ENCODE measurements around the gene HDAC2. TPM values are rescaled to one million over a fixed set of nuclear protein-coding genes. Genes with fewer than 3 reads are reported as not detected.

Gene HDAC2
- total and polyA plus RNA-seq, 10 donors = 42.7 to 62.7 (median 53.1) TPM

DNA sequence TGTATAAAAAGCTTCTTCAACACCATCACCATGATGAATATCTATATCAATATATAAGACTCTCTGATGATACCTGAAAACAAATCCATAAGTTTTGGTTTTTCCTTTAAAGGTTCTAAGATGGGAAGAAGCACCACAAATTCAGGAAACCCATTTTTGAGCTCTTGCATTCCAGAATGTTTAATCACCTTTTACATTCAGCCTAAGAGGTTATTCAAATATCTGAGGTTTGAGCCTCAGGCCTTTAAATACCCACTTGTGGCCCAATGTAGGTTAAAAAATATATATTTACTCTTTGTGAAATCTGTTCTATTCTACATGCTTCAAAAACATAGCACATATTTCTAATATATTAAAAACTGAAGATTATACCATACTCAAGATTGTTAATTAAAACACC, 17.6 kb downstream of the HDAC2 start:
- Histone ChIP-seq H3K4me3 (no peak overlapping the region), H3K27ac (no peak overlapping the region), H3K36me3 (peaks cover 0 to 100% (median 33%) of the 10 kb centered on the region in 6 donors), H3K27me3 (replicated peaks in 1 of 7) (no peaks in the 10 kb centered on the region), H3K9me3 (no peaks in the 10 kb centered on the region), H3K4me1 (no peaks in the 10 kb centered on the region)
- no peak for TF ChIP-seq POLR2AphosphoS5 (IDR thresholded peaks at IDR 0.05)
- TF ChIP-seq, protein P1, sequence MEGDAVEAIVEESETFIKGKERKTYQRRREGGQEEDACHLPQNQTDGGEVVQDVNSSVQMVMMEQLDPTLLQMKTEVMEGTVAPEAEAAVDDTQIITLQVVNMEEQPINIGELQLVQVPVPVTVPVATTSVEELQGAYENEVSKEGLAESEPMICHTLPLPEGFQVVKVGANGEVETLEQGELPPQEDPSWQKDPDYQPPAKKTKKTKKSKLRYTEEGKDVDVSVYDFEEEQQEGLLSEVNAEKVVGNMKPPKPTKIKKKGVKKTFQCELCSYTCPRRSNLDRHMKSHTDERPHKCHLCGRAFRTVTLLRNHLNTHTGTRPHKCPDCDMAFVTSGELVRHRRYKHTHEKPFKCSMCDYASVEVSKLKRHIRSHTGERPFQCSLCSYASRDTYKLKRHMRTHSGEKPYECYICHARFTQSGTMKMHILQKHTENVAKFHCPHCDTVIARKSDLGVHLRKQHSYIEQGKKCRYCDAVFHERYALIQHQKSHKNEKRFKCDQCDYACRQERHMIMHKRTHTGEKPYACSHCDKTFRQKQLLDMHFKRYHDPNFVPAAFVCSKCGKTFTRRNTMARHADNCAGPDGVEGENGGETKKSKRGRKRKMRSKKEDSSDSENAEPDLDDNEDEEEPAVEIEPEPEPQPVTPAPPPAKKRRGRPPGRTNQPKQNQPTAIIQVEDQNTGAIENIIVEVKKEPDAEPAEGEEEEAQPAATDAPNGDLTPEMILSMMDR (IDR thresholded peaks at IDR 0.05 in 8 of 11, conservative IDR thresholded peaks at IDR 0.05 in 3 of 11) = no peak
- no peak for TF ChIP-seq POLR2A (IDR thresholded peaks at IDR 0.05)
- no peak for DNase-seq
- intact Hi-C loops (cut with DNase I; ENCODE audit: low total_unique reads) = no loop called here

DNA sequence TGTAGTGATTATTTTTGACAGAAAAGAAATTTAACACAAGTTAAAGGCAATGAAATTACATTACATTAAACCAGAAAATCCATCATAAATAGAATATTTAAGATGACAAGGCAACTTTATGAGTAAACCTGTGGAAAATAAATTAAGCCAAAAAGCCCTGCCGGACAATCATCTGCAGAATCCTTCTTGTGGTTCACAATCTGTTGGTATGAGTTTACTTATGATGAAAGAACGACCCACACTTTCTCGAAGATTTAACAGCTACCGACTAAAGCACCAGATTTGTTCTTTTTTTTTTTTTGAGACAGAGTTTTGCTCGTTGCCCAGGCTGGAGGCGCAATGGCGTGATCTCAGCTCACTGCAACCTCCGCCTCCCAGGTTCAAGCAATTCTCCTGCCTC, 21.4 kb downstream of the HDAC2 start:
- 84 to 99% (median 90%) methylated on average over 8 of the region's 8 CpGs for WGBS, 5 donors
- H3K9me3 ChIP-seq = no peaks in the 10 kb centered on the region
- H3K4me1 ChIP-seq = no peaks in the 10 kb centered on the region
- H3K27ac ChIP-seq = no peak overlapping the region
- H3K36me3 ChIP-seq = peaks cover 0 to 100% (median 30%) of the 10 kb centered on the region in 6 donors
- TF ChIP-seq POLR2AphosphoS5 (IDR thresholded peaks at IDR 0.05) (no peak), POLR2A (IDR thresholded peaks at IDR 0.05) (no peak)
- TF ChIP-seq, protein P1 (IDR thresholded peaks at IDR 0.05 in 8 of 11, conservative IDR thresholded peaks at IDR 0.05 in 3 of 11) = no peak
- no peak overlapping the region for H3K4me3 ChIP-seq
- intact Hi-C loops (cut with DNase I; ENCODE audit: low total_unique reads) = no loop called here
- DNase-seq = no peak
- no peaks in the 10 kb centered on the region for H3K27me3 ChIP-seq (replicated peaks in 1 of 7)

DNA sequence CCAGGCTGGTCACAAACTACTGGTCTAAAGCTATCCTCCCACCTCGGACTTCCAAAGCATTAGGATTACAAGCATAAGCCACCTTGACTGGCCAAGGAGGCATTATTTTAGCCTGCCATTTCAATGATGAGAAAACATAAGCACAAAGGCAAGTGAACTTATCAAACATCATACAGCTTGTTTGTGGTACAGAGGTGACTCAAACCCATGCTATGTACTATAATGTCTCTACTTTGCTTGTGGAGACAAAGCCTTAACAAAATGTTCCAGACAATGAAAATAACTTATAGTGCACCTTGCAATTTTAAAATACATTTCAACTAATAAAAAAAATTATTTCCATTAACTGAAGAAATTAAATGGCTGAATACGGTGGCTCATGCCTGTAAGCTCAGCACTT, 26.2 kb downstream of the HDAC2 start:
- Histone ChIP-seq H3K4me1 (no peaks in the 10 kb centered on the region), H3K36me3 (peaks cover 3 to 100% (median 56%) of the 10 kb centered on the region in 6 donors), H3K27me3 (replicated peaks in 1 of 7) (no peaks in the 10 kb centered on the region), H3K4me3 (no peak overlapping the region), H3K27ac (no peak overlapping the region), H3K9me3 (no peaks in the 10 kb centered on the region)
- no peak for TF ChIP-seq POLR2AphosphoS5 (IDR thresholded peaks at IDR 0.05)
- TF ChIP-seq, protein P1 (IDR thresholded peaks at IDR 0.05 in 8 of 11, conservative IDR thresholded peaks at IDR 0.05 in 3 of 11) = no peak
- no peak for TF ChIP-seq POLR2A (IDR thresholded peaks at IDR 0.05)
- intact Hi-C loops (cut with DNase I; ENCODE audit: low total_unique reads) = no loop called here
- 95 to 100% (median 97%) methylated on average over 2 of the region's 2 CpGs for WGBS, 5 donors
- DNase-seq = no peak

DNA sequence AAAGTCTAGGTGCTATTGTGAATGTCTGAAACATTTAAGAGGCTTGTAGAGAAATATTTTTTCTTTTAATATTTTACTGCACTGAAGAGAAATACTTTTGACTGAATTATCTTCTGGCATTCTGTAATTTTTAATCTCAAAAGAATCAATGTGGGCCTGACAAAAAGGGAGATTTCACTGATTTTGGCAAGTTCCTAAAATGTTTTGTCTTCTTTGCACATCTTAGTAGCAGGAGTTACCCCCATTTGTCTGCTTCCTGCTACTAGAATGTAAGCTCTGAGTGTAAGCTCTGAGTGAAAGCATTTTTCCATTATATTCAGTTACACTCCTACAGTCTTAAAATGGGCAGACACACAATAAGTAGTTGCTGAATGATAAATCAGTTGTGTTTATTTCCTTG, 31.1 kb downstream of the HDAC2 start:
- TF ChIP-seq, protein P1 (IDR thresholded peaks at IDR 0.05 in 8 of 11, conservative IDR thresholded peaks at IDR 0.05 in 3 of 11) = no peak
- no peak for TF ChIP-seq POLR2A (IDR thresholded peaks at IDR 0.05)
- Histone ChIP-seq H3K4me1 (no peaks in the 10 kb centered on the region), H3K36me3 (peaks cover 3 to 77% (median 54%) of the 10 kb centered on the region in 6 donors), H3K27ac (no peak overlapping the region), H3K9me3 (no peaks in the 10 kb centered on the region), H3K27me3 (replicated peaks in 1 of 7) (no peaks in the 10 kb centered on the region), H3K4me3 (no peak overlapping the region)
- intact Hi-C loops (cut with DNase I; ENCODE audit: low total_unique reads) = no loop called here
- DNase-seq = no peak

Data from spleen (tissue), 11 donors.